ENCODE results near the gene SH2B2.
"Not testable (repeated sequence)": the region's sequence is repeated elsewhere in the genome, so short reads cannot be mapped to it uniquely, and the experiment has no call there.

Gene SH2B2

DNA sequence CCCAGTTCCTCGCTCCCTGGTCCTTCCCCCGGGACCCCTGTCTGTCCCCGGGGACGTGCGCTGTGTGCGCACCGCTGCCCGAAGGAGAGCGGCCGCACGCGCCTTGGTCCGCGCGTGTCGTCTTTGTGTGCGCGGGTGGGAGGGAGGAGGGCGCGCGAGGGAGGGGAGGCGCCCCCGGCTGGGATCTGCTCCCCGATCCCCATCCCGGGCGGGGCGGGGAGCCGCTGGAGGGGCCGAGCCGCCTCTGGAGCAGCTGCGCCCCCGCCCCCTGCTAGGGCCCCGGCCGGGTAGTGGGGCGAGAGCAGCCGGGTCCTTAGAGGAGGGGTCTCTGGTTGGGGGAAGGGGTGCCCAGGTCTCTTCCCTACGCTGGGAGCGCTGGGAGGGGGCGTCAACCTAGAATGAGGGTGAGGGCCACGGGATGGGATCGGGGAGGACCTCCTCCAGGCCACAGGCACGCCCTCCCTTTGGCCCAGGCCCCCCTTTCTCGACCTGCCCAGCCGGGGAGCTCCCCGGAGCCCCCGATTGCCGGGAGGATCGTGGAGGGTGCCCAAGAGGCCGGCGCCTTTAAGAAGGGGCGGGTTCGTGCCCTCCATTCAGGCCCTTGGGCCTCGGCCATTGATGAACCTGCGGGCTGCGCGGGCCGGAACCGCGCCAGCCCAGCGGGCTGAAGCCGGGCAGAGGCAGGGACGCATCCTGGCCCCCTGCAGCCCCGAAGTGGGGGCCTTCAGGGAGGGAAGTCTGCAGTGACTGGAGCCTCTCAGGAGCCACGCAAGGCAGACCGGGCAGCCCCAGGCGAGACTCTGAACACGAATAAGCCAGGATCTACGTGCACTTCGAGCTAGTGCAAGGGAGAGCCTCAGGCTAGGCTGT, 678 bp downstream of the SH2B2 start:
- DNase-seq, result no peak

DNA sequence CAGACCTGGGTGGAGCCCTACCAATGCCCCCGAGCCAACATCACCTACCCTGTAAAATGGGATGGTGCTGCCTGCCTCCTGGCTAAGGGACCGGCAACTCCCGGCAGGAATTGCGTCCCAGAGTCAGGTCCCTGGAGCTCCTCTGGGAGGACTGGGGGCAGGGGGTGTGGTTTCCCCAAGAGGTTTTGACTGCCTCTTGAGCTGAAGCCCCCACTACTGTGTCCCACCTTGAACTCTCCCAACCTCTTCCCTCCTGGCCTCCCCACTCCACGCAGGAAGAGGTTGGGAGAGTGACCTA, 1.3 kb downstream of the SH2B2 start:
- DNase-seq, result no peak

DNA sequence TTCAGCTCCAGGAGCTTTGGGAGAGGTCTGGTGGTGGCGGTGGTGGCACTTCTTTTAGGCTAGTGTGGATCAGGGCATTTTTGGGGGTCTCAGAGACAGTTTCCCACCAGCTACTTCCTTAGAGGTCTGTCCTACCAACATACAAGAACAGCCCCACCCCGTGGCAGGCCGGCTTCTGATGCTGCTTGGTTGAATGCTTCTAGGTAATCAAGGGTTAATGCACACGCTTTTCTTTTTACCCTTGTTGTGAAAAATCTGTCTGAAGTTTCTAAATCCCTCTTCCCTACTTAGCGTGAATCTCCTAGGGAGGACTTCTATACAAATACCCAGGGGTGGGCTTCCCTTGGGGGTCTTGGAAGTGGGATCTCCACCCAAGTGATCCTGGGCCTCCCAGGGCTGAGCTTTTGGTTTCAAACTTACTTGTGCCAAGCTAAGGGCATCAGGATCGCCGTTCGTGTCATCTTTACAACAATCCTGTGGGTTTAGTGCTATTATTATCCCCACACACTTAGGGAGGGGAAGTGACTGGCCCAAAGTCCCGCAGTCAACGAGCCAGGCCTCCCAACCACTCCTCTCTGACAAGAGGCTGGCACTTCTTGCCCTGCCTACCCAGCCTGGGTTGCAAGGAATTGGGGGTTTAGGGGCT, 1.7 kb downstream of the SH2B2 start:
- DNase-seq, result no peak

DNA sequence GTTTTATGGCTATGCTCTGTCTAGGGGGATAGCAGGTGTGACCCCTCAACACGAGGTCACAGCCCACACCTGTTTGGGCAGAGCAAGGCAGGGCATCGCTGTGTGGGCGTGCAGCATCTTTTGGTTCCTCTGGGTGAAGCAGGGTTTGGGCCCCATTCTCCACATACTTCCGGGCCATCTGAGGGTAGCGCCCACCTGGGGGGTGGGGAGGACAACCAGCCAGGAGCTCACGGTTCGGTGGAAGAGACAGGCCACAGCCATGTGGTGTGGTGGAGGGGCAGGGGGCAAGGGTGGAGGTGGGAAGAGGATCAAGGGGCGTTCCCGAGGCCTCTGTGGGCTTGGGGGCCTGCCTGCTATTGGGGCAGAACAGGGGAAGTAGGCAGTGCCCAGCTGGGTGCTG, 2.4 kb downstream of the SH2B2 start:
- no peak for DNase-seq

DNA sequence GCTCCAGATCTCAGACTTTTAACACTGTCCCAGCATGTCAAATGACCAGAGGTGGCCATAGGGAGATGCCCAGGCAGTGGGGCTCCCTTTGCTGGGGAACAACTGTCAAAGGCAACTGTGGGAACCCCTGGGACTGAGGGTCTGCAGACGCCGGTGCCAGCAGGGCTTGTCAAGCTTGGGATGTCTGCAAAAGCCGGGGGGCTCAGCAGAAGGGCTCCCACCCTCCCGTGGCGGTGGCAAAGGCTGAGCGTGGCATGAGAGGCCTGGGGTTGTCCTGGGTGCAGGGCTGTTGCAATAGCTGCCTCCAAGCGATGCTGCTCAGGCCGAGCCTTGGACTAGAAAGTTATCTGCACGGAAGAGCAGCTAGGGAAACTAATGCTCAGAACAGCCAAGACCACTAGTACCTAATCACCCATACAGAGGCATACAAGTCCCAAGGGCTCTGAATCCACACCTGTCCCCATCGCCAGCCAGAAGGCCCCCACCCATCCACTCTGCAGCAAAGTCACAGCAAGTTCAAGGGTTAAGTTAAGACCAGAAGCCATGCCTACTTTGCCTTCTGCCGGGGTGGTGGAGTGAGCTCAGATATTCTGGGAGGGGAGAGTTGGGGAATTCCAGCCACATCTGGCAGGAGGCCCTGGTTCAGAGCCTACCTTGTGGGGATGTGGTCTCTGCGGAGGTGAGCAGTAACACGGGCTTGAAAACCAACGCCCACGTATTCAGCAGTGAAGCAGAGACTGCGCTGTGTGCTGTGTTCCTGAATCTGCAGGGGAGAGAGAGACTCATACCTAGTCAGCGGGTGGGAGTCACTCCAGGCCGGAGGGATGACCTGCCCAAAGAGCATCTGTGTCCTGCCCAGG, 4.6 kb downstream of the SH2B2 start:
- no peak for DNase-seq

DNA sequence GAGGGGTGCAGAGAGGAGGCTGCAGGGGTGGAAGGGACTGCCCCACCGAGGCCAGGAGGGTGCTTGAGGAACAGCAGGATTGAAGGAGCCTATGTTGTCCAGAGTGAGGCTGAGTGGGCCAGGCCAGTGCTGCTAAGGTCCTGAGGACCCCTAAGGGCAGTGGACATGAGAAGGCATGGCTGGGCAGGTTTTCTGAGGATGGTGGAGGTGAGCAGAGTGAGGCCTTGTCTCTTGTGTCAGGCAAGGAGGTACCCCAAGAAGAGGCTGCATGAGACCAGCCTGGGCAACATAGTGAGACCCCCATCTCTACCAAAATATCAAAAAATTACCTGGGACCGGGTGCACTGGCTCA, 5.2 kb downstream of the SH2B2 start:
- no peak for DNase-seq

DNA sequence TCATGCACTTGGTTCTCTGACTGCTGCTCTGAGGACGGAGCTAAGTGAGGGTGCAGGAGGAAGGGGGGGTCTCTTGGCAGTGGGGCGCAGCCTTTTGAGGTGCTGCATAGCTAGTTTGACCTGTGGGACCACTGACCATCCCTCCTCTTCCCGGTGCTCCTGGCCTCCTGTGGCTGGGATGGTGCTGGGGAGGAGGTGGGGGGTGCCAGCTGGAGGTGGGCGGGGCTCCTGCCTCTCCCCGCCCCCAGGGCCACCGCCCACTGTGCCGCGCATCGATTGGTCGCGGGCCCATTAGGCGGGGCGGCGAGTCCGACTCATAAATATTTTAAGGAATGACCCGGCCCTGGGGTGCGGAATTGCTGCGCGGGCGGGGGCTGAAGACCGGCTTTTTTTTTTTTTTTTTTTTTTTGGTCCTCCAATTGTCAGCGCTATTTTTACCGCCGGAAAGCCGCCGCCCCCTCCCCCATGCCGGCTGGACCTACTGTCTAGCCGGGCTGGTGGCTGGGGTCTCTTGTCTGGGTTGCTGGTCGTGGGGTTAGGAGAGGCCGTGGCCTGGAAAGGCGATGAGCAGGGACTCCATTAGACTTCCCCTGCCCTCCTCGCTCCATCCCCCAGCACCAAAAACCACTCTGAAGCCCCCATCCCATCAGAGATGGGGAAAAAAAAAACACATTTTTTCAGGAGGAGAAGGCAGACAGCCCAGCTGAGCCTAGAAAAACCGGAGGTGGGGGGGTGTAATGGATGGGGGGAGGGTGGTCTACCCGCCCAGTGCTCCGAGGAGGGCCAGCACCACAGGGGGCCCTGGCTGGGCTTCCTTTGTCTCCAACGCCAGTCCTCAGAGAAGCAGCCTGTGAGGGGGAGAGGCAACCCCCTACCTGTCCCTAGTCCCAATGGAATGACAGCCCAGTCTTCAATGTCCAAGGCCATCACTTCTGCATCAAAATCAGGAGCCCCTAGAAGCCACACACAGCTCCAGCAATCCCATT, 6.4 kb downstream of the SH2B2 start:
- DNase-seq, result no peak

DNA sequence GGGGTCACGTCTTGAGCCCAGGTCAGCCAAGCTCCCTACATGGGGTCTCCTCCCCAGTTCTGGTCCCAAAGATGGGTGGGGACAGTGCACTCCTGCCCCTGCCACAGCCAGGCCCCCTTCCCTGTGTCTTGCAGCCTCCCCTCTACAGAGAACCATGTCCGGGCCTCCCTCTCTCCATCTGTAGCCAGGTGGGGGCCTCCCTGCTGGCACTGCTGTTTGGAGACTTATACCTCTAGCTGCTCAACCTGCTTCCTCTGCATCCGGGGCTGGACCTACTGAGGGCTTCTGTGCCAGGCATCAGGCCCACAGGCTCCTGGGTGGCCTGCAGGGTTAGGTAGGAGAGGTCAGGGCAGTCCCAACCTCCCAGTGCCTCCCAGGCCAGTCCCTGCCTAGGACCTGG, 7.9 kb downstream of the SH2B2 start:
- DNase-seq, result no peak

DNA sequence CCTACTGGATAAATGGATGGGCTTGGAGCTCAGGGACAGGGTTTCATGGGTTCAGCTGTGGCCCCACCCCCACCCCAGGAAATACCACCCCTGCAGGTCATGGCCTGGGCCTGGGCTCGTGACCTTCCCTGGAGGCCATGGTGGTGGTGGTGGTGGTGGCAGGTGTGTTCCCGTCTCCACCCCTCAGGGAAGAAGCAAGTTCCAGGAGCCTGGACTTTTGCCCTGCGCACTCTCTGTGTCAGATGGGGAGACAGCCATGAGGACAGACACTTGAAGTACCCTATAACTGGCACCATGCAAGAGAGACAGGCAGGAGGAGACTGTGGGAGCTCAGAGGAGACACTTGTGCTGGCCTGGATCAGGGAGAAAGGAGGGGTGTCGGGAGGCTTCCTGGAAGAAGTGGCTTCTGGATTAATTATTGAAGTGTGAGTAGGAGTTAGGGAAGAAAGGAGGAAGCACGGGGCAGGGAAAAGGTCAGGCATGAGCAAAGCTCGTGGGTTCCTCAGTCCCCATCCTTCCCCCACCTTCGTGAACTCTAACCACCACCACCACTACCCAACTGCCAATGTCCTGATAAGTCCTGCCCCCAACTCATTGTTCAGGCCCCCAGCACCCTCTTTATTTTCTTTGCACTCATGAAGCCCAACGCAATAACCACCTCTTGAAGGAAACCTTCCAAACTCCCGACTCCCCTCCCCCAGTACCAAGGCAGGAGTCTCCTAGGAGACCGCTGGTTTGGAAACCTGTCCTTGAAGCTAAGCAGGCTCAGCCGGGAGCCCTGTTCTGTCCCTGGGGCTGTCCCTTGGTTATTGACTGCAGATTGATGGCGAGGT, 8.9 kb downstream of the SH2B2 start:
- DNase-seq, result no peak

DNA sequence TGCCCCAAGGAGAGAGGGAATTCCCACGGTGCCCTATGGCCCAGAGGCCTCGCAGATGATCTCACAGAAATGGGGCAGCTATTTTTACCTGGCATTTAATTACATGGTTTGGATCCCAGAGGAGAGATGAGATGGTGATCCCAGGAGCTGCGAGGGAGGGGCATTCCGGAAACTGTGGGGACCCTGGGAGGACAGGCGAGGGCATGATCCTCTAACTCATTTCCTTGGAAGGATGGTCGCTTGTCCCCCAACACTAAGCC, 9.4 kb downstream of the SH2B2 start:
- no peak for DNase-seq

DNA sequence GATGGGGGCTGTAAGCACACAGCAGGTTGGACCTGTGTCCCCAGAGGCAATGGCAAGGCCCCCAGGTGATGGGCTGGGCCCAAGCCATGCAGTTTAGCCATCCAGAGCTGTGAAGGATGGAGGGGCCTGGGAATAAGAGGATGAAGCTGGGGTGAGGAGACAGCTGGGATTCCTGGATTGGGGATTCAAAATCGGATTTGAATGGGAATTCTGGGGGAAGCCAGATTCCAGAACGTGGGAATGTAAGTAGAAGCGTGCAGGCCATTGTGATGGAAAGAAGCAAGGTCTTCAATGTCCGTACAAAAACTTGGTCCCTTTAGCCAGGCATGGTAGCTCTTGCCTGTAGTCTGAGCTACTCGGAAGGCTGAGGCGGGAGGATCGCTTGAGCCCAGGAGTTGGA, 9.8 kb downstream of the SH2B2 start:
- no peak for DNase-seq

DNA sequence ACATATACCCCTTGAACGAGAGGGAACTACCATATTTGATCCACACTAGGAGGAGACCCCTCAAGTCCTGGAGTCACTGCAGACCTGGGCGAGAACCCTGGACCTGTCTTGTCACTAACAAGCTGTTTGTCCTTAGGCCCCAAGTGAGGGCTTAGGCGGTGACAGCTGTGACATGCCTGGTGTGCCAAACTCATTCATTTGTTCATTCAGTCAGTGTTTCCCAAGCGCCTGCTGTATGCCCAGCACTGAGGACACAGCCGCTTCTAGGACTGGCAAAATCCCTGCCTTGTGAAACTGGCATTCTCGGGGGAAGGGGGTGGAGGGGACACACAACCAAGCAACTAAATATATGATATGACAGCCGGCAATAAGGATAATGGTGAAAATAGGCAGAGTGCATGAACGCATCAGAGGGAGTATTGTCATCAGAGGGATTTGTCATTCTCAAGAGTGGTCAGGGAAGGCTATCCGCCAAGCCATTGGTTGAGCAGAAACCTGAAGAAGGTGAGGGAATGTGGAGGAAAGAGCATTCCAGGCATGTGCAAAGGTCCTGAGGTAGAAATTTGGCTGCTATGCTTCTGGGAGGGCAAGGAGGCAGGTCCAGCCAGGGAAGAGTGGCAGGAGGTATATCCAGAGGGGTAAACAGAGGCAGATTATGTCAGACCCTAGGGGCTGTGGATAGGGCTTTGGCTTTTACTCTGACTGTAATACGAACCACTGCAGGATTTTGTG, 11.0 kb downstream of the SH2B2 start:
- DNase-seq, result no peak

DNA sequence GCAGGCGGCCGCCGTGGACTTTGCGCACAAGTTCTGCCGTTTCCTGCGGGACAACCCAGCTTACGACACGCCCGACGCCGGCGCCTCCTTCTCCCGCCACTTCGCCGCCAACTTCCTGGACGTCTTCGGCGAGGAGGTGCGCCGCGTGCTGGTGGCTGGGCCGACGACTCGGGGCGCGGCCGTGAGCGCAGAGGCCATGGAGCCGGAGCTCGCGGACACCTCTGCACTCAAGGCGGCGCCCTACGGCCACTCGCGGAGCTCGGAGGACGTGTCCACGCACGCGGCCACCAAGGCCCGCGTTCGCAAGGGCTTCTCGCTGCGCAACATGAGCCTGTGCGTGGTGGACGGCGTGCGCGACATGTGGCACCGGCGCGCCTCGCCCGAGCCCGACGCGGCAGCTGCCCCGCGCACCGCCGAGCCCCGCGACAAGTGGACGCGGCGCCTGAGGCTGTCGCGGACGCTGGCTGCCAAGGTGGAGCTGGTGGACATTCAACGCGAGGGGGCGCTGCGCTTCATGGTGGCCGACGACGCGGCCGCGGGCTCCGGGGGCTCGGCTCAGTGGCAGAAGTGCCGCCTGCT, 14.1 kb downstream of the SH2B2 start:
- DNase-seq, result no peak

DNA sequence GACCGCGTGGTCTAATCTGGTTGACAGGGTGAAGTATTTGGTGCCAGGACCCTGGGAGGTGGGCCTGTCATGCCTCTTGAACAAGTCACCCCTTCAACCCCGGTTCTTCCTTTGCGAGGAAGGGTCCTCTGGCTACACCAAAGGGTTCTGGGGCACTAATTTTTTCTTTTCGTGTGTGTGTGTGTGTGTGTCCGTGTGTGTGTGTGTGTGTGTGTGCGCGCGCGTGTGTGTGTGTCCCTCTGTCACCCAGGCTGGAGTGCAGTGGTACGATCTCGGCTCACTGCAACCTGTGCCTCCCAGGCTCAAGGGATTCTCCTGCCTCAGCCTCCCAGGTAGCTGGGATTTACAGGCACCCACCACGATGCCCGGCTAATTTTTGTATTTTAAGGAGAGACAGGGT, 14.7 kb downstream of the SH2B2 start:
- DNase-seq, result not testable (repeated sequence)

DNA sequence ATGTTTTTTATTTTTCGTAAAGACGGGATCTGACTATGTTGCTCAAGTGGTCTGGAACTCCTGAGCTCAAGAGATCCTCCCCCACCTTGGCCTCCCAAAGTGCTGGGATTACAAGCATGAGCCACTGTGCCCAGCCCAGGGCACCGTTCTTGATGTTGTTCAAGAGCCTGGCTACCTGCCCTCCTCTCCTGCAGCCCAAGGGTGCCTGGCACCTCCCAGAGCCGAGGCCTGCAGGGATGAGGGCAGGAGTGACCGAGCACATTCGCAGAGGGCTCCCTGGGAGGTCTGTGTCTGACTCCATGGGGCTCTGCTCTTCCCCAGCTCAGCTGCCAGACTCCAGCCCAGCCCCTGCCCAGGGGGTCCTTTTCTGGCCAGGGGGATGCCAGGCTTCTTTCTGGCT, 15.4 kb downstream of the SH2B2 start:
- DNase-seq, result no peak

DNA sequence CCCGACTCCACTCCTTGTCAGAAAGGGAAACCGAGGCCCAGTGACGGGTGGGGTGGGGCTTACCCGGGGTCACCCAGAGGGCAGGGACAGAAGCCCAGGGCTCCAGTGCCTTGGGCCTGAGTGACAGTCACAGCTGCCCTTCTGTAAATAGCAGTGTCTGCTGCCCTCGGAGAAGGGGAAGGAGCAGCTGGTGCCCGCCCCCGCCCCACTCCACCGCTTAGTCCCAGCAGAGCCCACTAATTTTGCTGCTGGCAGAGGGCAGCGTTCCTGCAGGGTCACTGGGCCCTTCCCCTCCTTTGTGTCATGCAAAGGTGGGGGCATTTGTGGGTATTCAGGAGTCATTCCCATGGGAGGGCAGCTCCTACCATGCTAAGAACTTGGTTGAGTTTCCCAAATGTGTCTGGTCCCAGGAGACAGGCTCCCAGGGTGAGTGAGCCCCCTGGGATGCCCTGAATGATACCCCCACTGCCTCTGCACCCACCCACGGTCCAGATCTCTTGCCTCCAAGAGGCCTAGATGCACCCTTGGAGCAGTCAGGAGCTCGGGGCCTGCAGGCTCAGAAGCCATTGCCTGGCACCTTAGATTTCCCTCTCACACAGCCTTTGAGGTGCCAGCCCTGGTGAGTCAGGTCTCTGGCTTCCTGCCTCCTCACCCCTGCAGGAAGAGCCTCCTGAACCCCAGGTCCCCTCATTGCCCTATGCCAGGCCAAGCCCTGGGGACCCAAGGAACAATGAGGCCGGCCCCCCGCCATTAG, 17.2 kb downstream of the SH2B2 start:
- DNase-seq, result no peak

DNA sequence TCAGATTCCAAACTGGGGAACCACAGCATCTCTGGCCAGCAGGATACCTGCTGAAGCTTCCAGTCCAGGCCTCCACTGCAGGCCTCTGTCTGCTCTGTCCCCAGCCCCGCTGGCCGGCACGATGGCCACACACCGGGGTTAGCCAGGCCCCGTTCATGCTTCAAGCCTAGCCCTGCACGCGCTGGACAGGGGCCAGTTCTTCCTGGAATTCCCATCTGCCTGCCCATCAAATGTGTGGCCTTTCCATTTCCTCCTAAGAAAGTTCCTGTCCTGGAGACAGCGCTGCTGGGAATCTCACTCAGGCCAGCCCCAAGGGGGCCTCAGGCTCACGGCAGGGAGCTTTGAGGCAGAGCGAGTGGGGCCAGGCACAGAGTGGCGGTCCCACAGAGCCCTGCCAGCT, 18.0 kb downstream of the SH2B2 start:
- DNase-seq, result no peak

DNA sequence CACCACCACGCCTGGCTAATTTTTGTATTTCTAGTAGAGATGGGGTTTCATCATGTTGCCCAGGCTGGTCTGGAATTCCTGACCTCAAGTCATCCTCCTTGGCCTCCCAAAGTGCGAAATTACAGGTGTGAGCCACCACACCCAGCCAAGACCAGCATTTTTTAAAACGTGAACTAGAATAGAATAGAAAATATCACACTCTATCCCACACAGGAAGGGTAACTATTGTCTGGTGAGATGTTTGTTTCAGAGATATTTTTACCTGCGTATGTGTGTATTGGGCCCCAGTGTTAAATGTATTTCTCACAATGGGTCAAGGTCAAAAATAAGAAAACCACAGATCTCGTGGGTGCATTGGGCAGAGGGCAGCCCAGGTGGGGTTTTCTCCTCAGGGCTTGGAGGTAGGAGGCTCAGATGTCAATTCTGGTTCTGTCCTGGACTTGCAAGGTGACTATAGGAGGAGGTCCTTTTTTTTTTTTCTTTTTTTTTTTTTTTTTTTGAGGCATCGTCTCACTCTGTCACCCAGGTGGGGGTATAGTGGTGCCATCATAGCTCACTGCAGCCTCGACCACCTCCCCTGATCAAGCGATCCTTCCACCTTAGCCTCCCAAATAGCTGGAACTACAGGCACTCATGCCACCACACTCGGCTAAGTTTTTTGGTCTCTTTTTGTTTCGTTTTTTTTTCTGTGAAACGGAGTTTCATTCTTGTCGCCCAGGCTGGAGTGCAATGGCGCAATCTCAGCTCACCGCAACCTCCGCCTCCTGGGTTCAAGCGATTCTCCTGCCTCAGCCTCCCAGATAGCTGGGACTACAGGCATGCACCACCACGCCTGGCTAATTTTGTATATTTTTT, 19.0 kb downstream of the SH2B2 start:
- DNase-seq, result no peak

Data from activated CD8-positive, alpha-beta memory T cell treated with anti-CD3 and anti-CD28 coated beads, Interleukin-2, amount 50 U/mL, for 48 hours (primary cell).